GM12865 (cell line): ENCODE measurements around the gene TGFBI.

Source experiments
- DNase-seq: peaks from one replicate; pipeline ENCODE4 v3.0.0; 2010; ENCODE audit warnings: low read depth
- H3K4me3 ChIP-seq: 2 replicates; pipeline ENCODE4 v1.5.1; 2011; ENCODE audit warnings: mild to moderate bottlenecking, low read depth, low read length, control low read depth
- CTCF ChIP-seq: IDR thresholded peaks from 2 replicates; pipeline ENCODE4 v1.5.1; 2011; ENCODE audit warnings: low read length, control low read depth, low read depth, inconsistent platforms; ENCODE audit not compliant: insufficient read depth; ENCODE audit errors: missing control alignments

Gene TGFBI

GRCh38 chr5:136030956-136031611, 2.3 kb downstream of the TGFBI start:
- no peak overlapping the region for H3K4me3 ChIP-seq
- no peak for TF ChIP-seq CTCF
- DNase-seq = peak; percentile 81

GRCh38 chr5:136031711-136032110, 2.9 kb downstream of the TGFBI start:
- H3K4me3 ChIP-seq = no peak overlapping the region
- no peak for TF ChIP-seq CTCF
- DNase-seq = no peak

- TF ChIP-seq CTCF = no peak
- H3K4me3 ChIP-seq = no peak overlapping the region
- peak; percentile 28 for DNase-seq
Measured at GRCh38 chr5:136032564-136032963, 3.8 kb downstream of the TGFBI start.

- DNase-seq = no peak
- no peak overlapping the region for H3K4me3 ChIP-seq
- no peak for TF ChIP-seq CTCF
Measured at GRCh38 chr5:136033234-136033633, 4.4 kb downstream of the TGFBI start.

GRCh38 chr5:136033848-136034247, 5.1 kb downstream of the TGFBI start:
- DNase-seq = peak; percentile 36
- no peak overlapping the region for H3K4me3 ChIP-seq
- no peak for TF ChIP-seq CTCF

- H3K4me3 ChIP-seq = no peak overlapping the region
- no peak for TF ChIP-seq CTCF
- peak; percentile 39 for DNase-seq
Measured at GRCh38 chr5:136034492-136034891, 5.7 kb downstream of the TGFBI start.

- no peak for DNase-seq
- no peak for TF ChIP-seq CTCF
- no peak overlapping the region for H3K4me3 ChIP-seq
Measured at GRCh38 chr5:136034984-136035383, 6.2 kb downstream of the TGFBI start.
